Right ventricle myocardium inferior (tissue), 1 donor: Measurements from ENCODE around the gene VKORC1. TPM values are rescaled to one million over a fixed set of nuclear protein-coding genes. Genes with fewer than 3 reads are reported as not detected.

Experiments
- ATAC-seq: fragments of 200-7000 bp; cut with Tn5 transposase; one replicate; pipeline ENCODE4 v1.9.1; 2020; ENCODE audit warnings: mild to moderate bottlenecking, moderate library complexity
- DNase-seq: peaks from one replicate; pipeline ENCODE4 v3.0.0; 2021; ENCODE audit errors: missing footprints
- intact Hi-C: fragments of 100-400 bp; cut with DNase I; formaldehyde crosslinking; loops from one replicate; pipeline ENCODE4 v1.11.0; 2022
- total RNA-seq: library from RNA; stranded (reverse); fragmentation: NEBNext Ultra II Directional; extraction: Animal tissue kit (Norgen Biotek cat#: 25700); gene quantifications from one replicate; pipeline ENCODE4 v1.2.1, GENCODE V29; 2021
- donor health status: DM: no; HTN: yes; CAD: no; lungs with severe emphysema.

Gene VKORC1
- total RNA-seq, 1 donor from 2014 or later: 41.1 TPM

DNA sequence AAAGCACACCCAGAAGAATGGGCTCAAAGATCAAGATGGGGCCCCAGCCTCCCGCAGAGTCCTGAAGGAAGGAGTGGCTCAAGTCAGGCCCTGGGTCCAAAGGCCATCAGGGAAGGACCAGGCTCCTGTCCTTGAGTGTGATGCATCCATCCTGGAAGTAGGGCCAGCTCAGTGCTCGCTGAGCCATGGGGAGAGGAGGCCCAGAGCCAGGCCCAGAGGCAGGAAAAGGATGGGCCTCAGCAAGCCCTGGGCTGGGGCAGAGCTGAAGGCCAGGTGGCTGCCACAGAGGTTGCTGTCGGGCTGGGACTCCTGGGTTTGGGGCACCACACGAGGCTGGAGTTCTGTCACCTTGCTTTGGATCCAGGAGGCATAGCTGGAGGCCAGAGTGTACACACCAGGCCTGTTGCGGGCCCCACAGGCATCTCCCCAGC lies 37.3 kb upstream of the VKORC1 start:
- intact Hi-C loops: no loop called here
- DNase-seq (no peak), ATAC-seq (no peak)

DNA sequence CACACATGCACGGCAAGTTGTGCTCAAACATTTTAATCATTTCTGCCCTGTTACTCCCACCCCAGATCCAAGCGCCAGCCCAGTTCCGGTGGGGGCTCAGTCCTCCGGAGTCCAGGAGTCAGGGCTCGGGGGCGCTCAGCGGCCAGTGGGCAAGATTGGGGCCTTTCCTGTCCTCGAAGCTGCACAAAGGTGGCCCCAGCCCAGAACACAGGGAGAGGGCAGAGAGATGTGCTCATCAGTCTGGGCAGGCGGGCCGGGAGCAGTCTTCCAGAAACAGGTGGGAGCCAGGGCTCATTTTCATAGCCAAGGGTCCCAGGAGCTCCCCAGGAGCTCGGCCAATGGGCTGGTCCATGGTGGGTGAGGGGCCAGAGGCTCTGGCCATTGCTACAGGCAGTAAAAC lies 36.8 kb upstream of the VKORC1 start:
- ATAC-seq (no peak), DNase-seq (no peak)
- intact Hi-C loops: no loop called here

DNA sequence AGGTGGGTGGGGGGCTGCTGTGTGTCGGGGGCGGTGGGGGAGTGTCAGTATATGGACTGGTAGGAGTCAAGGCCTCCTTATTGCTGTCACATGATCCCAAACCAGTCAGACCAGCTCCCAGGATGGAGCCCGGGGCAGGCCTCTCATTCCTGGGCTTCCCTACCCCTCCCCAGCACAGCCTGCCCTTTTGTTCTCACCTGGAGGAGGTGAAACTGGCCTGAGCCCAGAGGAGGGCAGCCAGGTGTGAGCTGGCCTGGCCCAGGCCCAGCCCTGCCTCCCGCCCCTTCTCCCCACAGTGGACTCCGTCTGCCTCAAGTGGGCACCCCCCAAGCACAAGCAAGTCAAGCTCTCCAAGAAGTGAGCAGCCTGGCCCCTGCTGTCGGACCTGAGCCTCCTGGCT lies 36.3 kb upstream of the VKORC1 start:
- no peak for ATAC-seq
- intact Hi-C loops: no loop called here

DNA sequence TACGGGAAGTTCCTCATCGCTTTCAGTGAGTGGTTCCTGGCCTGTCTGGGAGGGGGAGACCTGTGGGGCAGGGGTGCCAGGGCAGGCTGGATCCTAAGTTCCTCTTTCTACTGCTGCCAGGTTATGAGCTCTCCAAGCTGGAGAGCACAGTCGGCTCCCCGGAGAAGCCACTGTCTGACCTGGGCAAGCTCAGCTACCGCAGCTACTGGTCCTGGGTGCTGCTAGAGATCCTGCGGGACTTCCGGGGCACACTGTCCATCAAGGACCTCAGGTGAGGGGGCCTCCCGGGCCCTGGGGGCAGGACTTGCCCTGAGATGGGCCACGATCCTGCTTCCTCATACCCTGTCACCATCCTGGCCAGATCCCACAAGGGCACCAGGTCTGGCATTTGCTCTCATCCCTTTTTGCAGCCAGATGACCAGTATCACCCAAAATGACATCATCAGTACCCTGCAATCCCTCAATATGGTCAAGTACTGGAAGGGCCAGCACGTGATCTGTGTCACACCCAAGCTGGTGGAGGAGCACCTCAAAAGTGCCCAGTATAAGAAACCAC lies 35.8 kb upstream of the VKORC1 start:
- DNase-seq (no peak), ATAC-seq (no peak)
- intact Hi-C loops: no loop called here

More for the DNA sequence above, 36.3 kb upstream of the VKORC1 start:
- no peak for DNase-seq

DNA sequence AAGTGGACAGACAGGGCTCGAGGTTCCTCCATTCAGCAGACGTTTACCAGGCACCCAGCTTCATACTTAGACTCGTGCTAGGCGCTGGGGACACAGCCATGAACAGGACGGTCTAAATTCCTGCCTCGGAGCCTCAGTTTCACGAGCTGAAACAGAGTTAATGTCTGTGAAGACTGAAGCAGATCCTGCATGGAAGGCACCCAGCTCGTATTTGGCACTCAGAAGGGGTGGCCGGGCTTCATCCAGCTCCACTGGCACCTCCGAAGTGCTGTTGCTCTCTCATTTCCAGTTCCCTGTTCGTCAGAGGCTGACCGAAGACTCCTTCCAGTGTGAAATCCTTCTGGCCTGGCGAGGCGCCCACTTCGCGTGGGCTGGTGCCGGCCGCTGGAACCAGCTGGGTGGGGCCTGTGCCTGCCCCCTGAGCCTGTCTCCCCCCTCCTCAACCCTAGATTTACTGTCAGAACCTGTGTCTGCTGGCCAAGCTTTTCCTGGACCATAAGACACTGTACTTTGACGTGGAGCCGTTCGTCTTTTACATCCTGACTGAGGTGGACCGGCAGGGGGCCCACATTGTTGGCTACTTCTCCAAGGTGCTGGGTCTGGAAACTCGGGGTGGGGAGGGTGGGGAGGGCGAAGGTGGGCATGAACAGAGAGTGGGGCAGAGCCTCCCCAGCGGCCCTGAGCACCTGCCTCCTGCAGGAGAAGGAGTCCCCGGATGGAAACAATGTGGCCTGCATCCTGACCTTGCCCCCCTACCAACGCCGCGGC lies 35.2 kb upstream of the VKORC1 start:
- ATAC-seq (peak; percentile 27), DNase-seq (peak; percentile 85)
- intact Hi-C loops: no loop called here

DNA sequence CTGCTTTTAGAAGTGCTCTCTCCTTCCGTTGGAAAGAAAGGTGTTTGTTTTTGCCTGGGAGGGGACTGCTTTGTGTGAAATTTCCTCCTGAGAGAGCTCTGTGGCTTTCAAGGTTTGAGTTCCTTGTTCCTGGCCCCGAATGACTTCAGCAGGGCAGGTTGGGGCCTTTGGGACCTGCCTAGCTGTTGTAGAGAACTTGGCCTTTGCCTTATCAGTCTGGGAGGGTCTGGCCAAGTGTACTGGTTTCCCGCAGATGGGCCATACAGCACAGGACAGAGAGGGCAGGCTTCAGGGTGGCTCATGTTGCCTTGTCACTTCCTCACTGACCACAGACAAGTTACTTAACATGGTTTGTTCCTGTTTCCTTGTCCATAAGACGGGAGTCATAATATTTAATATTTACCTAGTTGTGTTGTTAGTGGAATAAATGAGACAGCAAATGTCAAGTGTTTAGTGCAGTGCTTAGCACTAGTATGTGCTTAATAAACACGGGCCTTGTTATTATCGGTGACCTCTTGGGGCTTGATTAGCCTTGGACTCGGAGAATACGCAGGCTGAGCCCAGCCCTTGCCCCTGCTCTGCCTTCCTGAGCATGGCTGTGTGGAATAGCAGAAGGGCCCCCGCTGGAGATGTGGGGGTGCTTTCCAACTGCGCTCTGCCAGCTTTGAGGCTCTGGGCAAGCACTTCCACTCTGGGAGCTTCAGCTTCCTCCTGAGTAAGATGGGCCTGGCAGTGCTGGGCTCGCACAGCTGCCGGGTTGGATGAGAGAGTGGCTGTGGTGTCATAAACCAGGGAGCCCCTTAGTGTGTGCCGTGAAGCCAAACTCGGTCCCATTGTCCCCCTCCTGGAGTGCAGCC lies 34.3 kb upstream of the VKORC1 start:
- intact Hi-C loops: no loop called here
- ATAC-seq (peak; percentile 73), DNase-seq (peak; percentile 84)

DNA sequence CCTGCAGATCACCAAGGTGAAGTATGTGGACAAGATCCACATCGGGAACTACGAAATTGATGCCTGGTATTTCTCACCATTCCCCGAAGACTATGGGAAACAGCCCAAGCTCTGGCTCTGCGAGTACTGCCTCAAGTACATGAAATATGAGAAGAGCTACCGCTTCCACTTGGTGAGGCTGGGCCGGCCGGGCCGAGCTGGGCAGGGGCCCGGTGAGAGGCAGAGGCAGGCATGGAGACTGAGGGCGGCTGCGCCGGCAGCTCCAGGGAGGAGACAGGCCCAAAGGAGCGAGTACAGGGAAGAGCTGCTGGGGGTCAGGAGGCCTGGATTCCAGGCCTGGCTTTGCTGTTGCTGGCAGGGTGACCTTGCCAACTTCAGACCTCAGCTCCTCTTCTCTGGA lies 32.6 kb upstream of the VKORC1 start:
- intact Hi-C loops: no loop called here
- ATAC-seq (no peak), DNase-seq (no peak)

DNA sequence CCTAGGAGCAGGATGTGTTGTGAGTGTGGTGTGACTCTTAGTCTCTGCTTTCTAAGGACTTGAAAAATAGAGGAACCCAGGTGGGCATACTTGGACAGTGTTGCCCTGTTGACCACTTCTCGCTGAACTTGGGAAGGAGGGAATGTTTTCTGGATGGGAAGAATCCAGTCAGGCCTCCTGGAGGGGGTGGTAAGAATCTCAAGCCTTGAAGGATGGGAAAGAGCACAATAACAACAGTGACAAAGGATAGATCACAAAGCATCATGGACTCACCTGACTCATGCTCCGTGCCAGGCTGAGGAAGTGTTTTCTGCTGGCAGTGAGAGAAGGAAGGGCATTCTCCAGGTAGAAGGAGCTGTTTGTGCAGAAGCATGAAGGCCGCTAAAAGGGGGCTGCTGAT lies 31.2 kb upstream of the VKORC1 start:
- ATAC-seq: no peak
- intact Hi-C loops: no loop called here
- DNase-seq: no peak

DNA sequence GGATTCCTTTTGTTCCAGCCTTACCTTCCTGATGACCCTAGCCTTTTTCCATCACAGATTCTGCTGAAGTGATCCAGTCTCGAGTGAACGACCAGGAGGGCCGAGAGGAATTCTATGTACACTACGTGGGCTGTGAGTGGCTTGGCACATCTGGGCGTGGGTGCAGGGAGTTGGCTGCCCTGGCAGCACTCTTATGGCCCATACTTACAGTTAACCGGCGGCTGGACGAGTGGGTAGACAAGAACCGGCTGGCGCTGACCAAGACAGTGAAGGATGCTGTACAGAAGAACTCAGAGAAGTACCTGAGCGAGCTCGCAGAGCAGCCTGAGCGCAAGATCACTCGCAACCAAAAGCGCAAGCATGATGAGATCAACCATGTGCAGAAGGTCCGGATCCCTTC lies 25.5 kb upstream of the VKORC1 start:
- intact Hi-C loops: no loop called here
- ATAC-seq (no peak), DNase-seq (no peak)

DNA sequence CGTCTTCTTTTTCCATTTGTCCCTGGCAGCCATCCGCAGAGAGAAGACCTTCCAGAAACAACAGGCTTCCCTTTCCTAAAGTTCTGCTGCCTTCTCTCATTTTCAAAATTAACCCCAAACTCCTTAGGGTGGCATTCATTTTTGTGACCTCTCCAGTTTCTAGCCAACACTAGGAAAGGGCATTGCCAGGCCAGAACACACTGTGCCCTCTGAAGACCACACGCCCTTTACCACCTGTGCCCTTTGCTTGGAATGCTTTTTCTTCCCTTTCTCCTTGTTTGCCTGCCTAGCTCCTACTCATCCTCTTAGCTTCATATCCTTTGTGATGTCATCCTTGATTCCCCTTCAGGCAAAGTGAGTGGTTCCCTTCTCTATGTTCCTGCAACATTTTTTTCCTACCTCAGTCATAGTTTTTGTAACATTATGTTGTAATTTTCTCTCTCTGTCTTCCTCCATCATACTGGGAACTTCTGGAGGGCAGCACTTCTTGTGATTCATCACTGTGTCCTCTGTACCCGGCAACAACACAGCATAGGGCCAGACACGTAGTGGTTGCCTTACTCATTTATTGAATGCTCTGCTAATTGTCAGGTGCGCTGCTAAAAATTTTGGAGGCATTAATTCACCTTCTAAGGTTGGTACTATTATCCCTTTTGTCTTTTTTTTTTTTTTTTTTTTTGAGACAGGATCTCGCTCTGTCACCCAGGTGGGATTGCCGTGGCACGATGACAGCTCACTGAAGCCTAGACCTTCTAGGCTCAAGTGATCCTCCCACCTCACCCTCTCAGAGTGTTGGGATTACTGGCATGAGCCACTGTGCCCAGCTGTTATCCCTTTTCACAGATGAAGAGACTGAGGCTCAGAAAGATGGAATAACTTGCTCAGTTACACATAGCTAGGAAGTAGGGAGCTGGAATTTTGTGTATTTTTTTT lies 23.9 kb upstream of the VKORC1 start:
- no peak for ATAC-seq
- intact Hi-C loops: no loop called here
- DNase-seq: no peak

DNA sequence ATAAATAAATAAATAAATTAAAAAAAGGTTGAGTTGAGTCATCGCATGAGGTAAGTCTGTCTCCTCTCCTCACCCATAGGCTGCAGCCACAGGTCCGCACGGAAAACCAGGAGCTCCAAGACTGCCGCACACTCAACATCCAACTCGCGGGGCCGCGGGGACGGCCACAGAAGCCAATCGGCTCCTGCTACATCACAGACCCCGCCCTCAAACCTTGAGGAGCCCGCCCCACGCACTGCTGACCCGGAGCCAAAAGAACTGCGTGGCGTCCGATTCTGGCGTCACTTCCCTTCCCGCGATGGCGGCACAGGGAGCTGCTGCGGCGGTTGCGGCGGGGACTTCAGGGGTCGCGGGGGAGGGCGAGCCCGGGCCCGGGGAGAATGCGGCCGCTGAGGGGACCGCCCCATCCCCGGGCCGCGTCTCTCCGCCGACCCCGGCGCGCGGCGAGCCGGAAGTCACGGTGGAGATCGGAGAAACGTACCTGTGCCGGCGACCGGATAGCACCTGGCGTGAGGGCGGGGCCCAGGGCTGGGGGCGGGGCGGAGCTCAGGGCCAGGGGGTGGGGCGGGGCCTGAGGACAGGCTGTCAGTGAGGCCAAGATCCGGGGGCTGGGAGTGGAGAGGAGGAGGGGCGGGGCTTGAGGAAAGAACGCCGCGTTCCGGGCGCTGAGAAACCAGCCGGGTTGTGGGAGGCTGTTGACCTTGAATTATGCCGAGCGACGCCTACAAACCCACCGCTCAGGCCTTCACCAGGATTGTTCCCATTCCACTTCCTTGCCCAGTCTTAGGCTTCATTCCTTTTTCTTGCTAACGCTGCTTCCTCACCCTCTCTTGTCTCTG lies 23.0 kb upstream of the VKORC1 start, which contains the start of gene KAT8:
Gene KAT8 (plus strand): TSS at position 281 of the 839 bp plus-strand sequence. CDS start 18 bp downstream, at position 299.
- intact Hi-C loops: loop anchor here (2.0 kb wide), 1 partner anchor 43 kb away; the partner anchor contains the start of genes ZNF646 and ZNF668

DNA sequence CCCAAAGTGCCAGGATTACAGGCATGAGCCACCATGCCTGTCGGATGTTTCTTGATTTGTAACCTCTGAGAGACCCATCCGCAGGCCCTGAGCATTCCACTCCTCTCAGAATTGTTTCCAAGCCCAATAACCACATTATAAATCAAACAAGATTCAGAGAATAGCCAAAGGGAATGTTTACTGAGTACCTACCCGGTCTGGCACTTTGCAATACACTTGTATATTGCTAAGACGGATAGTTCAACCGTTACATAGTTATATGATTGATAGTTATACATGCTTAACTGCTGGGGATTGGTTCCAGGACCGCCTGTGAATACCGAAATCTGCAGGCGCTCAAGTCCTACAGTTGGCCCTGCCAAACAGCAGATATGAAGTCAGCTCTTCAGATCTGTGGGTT lies 19.9 kb upstream of the VKORC1 start:
- intact Hi-C loops: no loop called here

More for the DNA sequence above, 23.0 kb upstream of the VKORC1 start, which contains the start of gene KAT8:
- DNase-seq (peak; percentile 99), ATAC-seq (peak; percentile 96)

DNA sequence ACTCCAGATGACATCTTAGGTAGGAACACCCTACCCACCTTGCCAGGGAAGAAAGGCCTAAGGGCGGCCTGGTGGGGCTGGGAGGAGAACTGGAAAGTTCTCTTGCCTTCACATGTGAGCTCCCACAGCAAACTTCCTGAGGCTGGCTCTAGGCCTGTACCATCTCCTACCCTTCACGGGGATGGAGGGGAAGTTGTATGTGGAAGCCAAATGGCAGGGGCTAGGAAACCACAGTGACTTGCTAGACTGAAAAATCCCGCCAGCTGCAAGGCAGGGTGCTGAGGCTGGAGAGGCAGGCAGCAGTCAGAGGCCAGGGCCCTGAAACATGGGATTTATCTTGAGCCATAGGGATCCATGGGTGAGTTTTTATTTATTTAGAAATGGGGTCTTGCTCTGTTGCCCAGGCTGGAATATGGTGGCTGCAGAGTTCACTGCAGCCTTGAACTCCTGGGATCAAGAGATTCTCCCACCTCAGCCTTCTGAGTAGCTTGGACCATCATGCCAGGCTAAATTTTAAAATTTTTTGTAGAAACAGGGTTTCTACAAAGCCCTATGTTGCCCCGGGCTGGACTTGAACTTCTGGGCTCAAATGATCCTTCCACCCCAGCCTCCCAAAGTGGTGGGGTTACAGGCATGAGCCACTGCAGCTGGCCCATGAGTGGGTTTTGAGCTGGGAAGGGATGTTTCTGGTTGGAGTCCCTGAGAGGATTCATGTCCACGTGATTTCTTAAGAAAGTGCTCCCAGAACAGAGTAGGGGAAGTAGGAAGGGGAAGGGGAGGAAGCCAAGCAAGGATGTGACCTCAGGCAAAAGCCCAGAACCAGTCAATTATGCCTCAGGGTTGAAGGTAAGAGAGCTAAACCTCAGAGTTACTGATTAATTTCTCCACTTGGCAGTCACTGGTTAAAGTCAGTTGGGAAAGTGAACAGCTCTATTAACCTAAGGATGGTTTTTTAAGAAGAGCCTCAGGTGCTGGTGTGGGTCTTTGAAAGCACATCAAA lies 18.8 kb upstream of the VKORC1 start:
- no peak for DNase-seq
- ATAC-seq: no peak
- intact Hi-C loops: loop anchor here (2.0 kb wide), 1 partner anchor 27 kb away; no protein-coding TSS in a partner anchor

More for the DNA sequence above, 19.9 kb upstream of the VKORC1 start:
- ATAC-seq (no peak), DNase-seq (no peak)

DNA sequence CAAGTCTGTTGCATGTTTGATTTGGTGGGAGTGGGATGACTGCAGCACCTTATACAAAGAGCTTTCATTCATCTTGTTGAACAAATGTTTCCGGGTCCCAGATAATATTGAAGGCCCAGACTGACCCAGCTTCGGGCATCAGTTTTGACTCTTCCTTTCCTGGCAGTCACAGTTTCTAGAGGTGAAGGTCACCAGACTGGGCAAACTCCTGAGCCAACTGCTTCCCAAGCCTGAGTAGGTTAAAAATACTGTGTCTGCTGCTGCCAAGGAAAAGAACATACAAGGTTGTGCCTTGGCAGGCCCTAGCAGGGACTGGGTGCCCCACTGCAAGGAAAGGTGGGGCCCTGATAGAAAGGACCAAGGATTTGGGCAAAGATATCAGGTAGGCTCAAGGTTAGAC lies 18.1 kb upstream of the VKORC1 start:
- DNase-seq: no peak
- intact Hi-C loops: loop anchor here (2.0 kb wide), 1 partner anchor 28 kb away; no protein-coding TSS in a partner anchor
- peak; percentile 15 for ATAC-seq

DNA sequence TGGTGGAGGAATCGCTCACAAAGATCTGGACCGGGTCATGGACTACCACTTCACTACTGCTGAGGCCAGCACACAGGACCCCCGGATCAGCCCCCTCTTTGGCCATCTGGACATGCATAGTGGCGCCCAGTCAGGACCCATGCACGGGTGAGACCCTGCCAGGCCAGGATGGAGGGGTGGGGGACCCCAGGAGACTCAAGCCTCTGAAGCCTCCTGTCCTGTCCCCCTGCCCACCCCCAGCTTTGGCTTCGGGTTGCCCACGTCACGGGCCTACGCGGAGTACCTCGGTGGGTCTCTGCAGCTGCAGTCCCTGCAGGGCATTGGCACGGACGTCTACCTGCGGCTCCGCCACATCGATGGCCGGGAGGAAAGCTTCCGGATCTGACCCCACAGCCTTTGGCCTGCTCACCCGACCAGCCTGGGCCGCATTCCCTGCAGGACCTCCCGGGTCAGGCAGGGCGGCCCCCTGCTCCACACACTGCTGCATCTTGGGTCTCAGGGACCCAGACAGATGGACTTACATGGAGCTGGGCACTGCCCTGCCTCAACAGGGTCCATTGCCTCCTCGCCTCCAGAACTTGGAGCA lies 17.4 kb upstream of the VKORC1 start:
- DNase-seq (no peak), ATAC-seq (no peak)
- intact Hi-C loops: loop anchor here (2.0 kb wide), 1 partner anchor 29 kb away; no protein-coding TSS in a partner anchor
